ENCODE measurements around the gene BUD23.

- TF ChIP-seq, protein P1, sequence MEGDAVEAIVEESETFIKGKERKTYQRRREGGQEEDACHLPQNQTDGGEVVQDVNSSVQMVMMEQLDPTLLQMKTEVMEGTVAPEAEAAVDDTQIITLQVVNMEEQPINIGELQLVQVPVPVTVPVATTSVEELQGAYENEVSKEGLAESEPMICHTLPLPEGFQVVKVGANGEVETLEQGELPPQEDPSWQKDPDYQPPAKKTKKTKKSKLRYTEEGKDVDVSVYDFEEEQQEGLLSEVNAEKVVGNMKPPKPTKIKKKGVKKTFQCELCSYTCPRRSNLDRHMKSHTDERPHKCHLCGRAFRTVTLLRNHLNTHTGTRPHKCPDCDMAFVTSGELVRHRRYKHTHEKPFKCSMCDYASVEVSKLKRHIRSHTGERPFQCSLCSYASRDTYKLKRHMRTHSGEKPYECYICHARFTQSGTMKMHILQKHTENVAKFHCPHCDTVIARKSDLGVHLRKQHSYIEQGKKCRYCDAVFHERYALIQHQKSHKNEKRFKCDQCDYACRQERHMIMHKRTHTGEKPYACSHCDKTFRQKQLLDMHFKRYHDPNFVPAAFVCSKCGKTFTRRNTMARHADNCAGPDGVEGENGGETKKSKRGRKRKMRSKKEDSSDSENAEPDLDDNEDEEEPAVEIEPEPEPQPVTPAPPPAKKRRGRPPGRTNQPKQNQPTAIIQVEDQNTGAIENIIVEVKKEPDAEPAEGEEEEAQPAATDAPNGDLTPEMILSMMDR (IDR thresholded peaks at IDR 0.05): no peak
- TF ChIP-seq POLR2A (IDR thresholded peaks at IDR 0.05) (no peak), POLR2AphosphoS5 (IDR thresholded peaks at IDR 0.05) (no peak)
Observed at GRCh38 chr7:73736885-73737284, 53.5 kb downstream of the BUD23 start.
